Smooth muscle cell (in vitro differentiated cells): ENCODE data around the gene DPP8. TPM values are rescaled to one million over a fixed set of nuclear protein-coding genes. Genes with fewer than 3 reads are reported as not detected.
"Not testable (repeated sequence)": the region's sequence is repeated elsewhere in the genome, so short reads cannot be mapped to it uniquely, and the experiment has no call there.

Experiments
- DNase-seq: peaks from one replicate; lab custom pipeline; 2025; ENCODE audit not compliant: unreplicated experiment; lab: John Stamatoyannopoulos, UW
- H2AFZ ChIP-seq: fragments of 200-600 bp; sonication (generic); 2 replicates; pipeline ENCODE4 v1.6.0; 2016; ENCODE audit warnings: antibody characterized with exemption, low read depth, mild to moderate bottlenecking
- H3F3A ChIP-seq: fragments of 200-600 bp; sonication (generic); 2 replicates; pipeline ENCODE4 v1.6.0; 2017; ENCODE audit warnings: antibody characterized with exemption, low read depth
- H3K27ac ChIP-seq: fragments of 200-600 bp; sonication (generic); 2 replicates; pipeline ENCODE4 v1.5.1; 2016; ENCODE audit warnings: low read depth, mild to moderate bottlenecking
- H3K27me3 ChIP-seq: fragments of 200-600 bp; sonication (generic); 2 replicates; pipeline ENCODE4 v1.6.1; 2016; ENCODE audit warnings: low read depth, mild to moderate bottlenecking
- H3K36me3 ChIP-seq: fragments of 200-600 bp; sonication (generic); 2 replicates; pipeline ENCODE4 v1.5.1; 2016; ENCODE audit warnings: low read depth
- H3K4me1 ChIP-seq: fragments of 200-600 bp; sonication (generic); 2 replicates; pipeline ENCODE4 v1.5.1; 2016; ENCODE audit warnings: low read depth
- H3K4me2 ChIP-seq: fragments of 200-600 bp; sonication (generic); 2 replicates; pipeline ENCODE4 v1.6.0; 2016; ENCODE audit warnings: mild to moderate bottlenecking
- H3K4me3 ChIP-seq: fragments of 200-600 bp; sonication (generic); 2 replicates; pipeline ENCODE4 v1.5.1; 2016; ENCODE audit warnings: mild to moderate bottlenecking
- H3K79me2 ChIP-seq: fragments of 200-600 bp; sonication (generic); 2 replicates; pipeline ENCODE4 v1.6.0; 2016; ENCODE audit warnings: low read depth, mild to moderate bottlenecking
- H3K9ac ChIP-seq: fragments of 200-600 bp; sonication (generic); 2 replicates; pipeline ENCODE4 v1.6.0; 2016; ENCODE audit warnings: low read depth
- H3K9me3 ChIP-seq: fragments of 200-600 bp; sonication (generic); replicated peaks from 2 replicates; pipeline ENCODE4 v1.5.1; 2016; ENCODE audit warnings: low read depth
- H4K20me1 ChIP-seq: fragments of 200-600 bp; sonication (generic); 2 replicates; pipeline ENCODE4 v1.6.0; 2016; ENCODE audit warnings: low read depth
- WGBS: methylation state at CpG from one replicate; pipeline ENCODE4 v1.1.7; 2016; ENCODE audit warnings: low lambda C conversion rate; 5-methylcytosine and 5-hydroxymethylcytosine counted together
- polyA plus RNA-seq: library from polyadenylated mRNA; unstranded; fragments of >200 nt; fragmentation: Nextera tagmentation; extraction: Ambion mirVana; gene quantifications from 2 replicates; pipeline ENCODE4 v1.2.1, GENCODE V29; 2016
- total RNA-seq: library from RNA; depleted of rRNA; stranded (reverse); fragments of >200 nt; gene quantifications from 2 replicates; pipeline ENCODE4 v1.2.3, GENCODE V29; 2014
- TF ChIP-seq, protein P1 (sequence below): fragments of 200-600 bp; sonication (generic); IDR thresholded peaks from 2 replicates; pipeline ENCODE4 v1.5.1; 2017; ENCODE audit warnings: borderline replicate concordance, mild to moderate bottlenecking, antibody characterized with exemption; ENCODE audit not compliant: insufficient read depth, poor library complexity, severe bottlenecking

The DPP8 gene
- total and polyA plus RNA-seq, 2 experiments from 2014 or later = 30.2 to 30.8 TPM

DNA sequence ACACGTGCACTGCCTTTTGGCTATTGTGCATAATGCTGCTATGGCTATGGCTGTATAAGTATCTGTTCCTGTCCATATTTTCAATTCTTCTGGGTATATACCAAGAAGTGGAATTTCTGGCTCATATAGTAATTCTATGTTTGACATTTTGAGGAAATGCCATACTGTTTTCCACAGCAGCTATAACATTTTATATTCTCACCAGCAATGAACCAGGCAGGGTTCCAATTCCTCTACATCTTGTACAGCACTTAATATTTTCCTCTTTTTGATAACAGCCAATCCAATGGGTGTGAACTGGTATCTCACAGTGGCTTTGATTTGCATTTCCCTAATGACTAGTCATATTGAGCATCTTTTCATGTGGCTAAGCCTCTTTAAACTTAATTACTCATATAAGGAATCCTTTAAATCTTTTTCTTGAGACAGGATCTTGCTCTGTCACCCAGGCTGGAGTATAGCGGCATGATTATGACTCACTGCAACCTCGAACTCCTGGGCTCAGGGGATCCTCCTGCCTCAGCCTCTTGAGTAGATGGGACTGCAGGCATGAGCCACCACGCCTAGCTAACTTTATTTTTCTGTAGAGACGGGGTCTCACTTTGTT lies 56.6 kb downstream of the DPP8 start:
- TF ChIP-seq, protein P1, sequence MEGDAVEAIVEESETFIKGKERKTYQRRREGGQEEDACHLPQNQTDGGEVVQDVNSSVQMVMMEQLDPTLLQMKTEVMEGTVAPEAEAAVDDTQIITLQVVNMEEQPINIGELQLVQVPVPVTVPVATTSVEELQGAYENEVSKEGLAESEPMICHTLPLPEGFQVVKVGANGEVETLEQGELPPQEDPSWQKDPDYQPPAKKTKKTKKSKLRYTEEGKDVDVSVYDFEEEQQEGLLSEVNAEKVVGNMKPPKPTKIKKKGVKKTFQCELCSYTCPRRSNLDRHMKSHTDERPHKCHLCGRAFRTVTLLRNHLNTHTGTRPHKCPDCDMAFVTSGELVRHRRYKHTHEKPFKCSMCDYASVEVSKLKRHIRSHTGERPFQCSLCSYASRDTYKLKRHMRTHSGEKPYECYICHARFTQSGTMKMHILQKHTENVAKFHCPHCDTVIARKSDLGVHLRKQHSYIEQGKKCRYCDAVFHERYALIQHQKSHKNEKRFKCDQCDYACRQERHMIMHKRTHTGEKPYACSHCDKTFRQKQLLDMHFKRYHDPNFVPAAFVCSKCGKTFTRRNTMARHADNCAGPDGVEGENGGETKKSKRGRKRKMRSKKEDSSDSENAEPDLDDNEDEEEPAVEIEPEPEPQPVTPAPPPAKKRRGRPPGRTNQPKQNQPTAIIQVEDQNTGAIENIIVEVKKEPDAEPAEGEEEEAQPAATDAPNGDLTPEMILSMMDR = no peak
- Histone ChIP-seq H4K20me1 (peaks cover 21% of the 10 kb centered on the region), H3F3A (no peaks in the 10 kb centered on the region), H3K9me3 (no peaks in the 10 kb centered on the region), H3K27me3 (no peaks in the 10 kb centered on the region), H3K27ac (peak overlapping the region; percentile 12), H3K4me2 (no peak overlapping the region), H3K9ac (no peak overlapping the region), H3K79me2 (peaks cover 2% of the 10 kb centered on the region), H3K36me3 (peaks cover 18% of the 10 kb centered on the region), H3K4me1 (no peaks in the 10 kb centered on the region), H3K4me3 (no peak overlapping the region), H2AFZ (no peak overlapping the region)
- 61% methylated on average over 5 of the region's 5 CpGs for WGBS
- no peak for DNase-seq

DNA sequence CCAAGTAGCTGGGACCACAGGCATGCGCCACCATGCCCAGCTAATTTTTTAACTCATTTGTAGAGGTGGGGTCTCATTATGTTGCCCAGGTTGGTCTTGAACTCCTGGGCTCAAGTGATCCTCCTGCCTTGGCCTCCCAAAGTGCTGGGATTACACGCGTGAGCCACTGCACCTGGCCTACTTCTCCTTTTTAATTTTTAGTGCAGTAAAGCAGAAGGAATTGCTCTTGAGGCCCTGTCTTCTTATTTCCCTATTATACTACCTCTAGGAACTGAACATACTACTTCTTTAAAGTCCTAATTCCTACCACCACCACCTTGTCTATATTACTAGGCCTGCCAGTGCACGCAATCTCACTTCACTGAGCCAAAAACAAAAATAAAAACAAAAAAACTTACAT lies 62.2 kb downstream of the DPP8 start:
- H2AFZ ChIP-seq, H3K27me3 ChIP-seq, H3K9me3 ChIP-seq, H3K27ac ChIP-seq, H3F3A ChIP-seq, DNase-seq, H3K79me2 ChIP-seq, H3K4me1 ChIP-seq, H3K4me3 ChIP-seq, H3K4me2 ChIP-seq, H3K9ac ChIP-seq: not testable (repeated sequence)
- H3K36me3 ChIP-seq = peaks cover 15% of the 10 kb centered on the region
- WGBS = 99% methylated on average over 4 of the region's 4 CpGs
- peaks cover 13% of the 10 kb centered on the region for H4K20me1 ChIP-seq

DNA sequence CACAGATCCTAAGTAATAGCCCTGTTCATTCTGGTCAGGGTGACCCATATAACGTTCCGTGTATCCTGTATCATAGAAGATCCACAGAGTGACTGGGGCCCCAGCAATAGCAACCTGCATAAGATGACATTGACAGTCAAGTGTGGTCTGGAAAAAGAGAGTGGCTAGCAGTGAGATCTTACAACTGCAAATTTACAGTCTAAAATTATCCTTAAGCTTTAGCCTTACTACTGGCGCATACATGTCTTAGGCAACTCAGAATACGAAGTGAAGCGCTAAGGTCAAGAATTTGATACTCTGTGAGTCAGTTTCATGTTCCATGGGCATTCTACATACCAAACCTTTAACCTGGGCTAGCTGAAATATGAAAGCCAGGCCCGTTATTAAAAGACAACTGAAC lies 65.5 kb downstream of the DPP8 start:
- no peaks in the 10 kb centered on the region for H3K9me3 ChIP-seq
- peaks cover 17% of the 10 kb centered on the region for H3K36me3 ChIP-seq

DNA sequence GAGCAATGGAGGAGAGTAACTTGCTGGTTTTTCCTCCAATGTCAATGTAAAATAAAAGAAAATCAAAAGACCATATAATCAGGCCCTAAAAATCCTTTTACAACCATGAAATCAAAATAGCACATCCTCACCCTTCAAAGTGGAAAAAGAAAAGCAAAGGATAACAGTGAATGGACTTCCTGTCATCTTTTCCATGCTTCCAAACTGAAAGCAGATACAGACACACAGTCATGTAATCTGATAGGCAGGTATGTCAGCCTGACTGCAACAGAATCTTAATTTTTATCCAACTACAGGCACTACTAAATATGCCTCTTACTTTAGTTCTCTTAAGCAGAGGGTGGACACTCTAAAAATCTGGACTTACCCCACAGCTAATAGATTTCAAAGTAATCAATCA lies 66.9 kb downstream of the DPP8 start:
- H4K20me1 ChIP-seq = no peaks in the 10 kb centered on the region
- H3K4me3 ChIP-seq = no peak overlapping the region
- no peaks in the 10 kb centered on the region for H3F3A ChIP-seq
- peaks cover 22% of the 10 kb centered on the region for H3K36me3 ChIP-seq
- H3K9ac ChIP-seq = no peak overlapping the region
- no peak overlapping the region for H3K4me2 ChIP-seq
- H2AFZ ChIP-seq = no peak overlapping the region
- no peak for DNase-seq
- H3K27ac ChIP-seq = no peak overlapping the region
- TF ChIP-seq, protein P1 = no peak
- H3K79me2 ChIP-seq = no peaks in the 10 kb centered on the region
- no peaks in the 10 kb centered on the region for H3K9me3 ChIP-seq
- H3K4me1 ChIP-seq = no peaks in the 10 kb centered on the region
- H3K27me3 ChIP-seq = no peaks in the 10 kb centered on the region

More for the DNA sequence above, 65.5 kb downstream of the DPP8 start:
- Histone ChIP-seq H3K4me3 (no peak overlapping the region), H3K79me2 (no peaks in the 10 kb centered on the region), H2AFZ (no peak overlapping the region), H3F3A (no peaks in the 10 kb centered on the region), H3K27me3 (no peaks in the 10 kb centered on the region), H3K9ac (no peak overlapping the region), H3K27ac (no peak overlapping the region), H3K4me2 (no peak overlapping the region), H3K4me1 (no peaks in the 10 kb centered on the region), H4K20me1 (no peaks in the 10 kb centered on the region)
- no peak for DNase-seq
- WGBS = 96% methylated on average over 6 of the region's 6 CpGs
- TF ChIP-seq, protein P1 = no peak
